ENCODE results near the gene HCFC1R1. TPM values are rescaled to one million over a fixed set of nuclear protein-coding genes. Genes with fewer than 3 reads are reported as not detected.
A peak's percentile ranks its signal among the peaks of the same experiment; 100 is the strongest.

HCFC1R1 gene
- polyA plus RNA-seq, 1 experiment, result 33.7 TPM

DNA sequence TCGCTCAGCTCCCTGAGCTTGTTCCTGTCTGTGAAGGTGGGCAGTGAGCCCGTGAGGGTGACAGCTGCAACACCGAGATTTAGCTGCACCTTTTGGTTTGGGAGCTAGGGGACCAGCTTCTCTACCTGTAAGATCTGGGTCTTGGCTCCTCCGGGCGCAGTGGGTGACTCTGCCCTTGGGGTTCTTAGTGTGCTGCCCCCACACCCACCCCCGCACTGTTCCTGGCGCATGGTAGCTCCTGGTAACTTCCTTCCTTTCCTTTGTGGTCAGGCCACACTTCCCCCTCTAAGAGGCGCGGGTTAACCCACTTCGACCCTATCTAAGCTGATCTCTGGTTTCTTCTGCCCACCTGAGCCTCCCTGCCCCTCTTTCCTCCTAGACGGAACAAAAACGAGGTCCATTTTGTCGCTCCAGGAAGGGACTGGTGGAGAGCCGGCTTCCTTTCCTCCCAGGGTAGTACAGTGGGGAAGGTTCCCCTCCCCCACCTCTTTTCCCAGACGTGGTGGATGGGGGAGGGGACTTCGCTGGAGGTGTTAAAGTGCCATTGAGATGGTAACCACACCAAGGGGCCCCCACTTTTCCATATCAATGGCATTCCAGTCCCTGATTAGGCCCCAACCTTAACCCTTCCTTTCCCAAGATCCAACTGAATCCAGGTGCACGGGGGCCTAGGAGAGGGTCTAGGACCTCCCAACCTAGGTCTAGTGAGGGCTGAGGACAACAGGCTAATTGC is 15.6 kb downstream of the HCFC1R1 start:
- H3K36me3 ChIP-seq (ENCODE audit: control insufficient read depth, insufficient read depth, low read length), result no peaks in the 10 kb centered on the region
- CTCF ChIA-PET, result interaction anchor here (0.8 to 2.5 kb wide), 4 partner anchors 12 to 46 kb away, joined by 3 to 11 read pairs (median 3); partner anchors contain the start of gene TNFRSF12A
- H3K27me3 ChIP-seq (ENCODE audit: control insufficient read depth, insufficient read depth, low read length), result peaks cover 5% of the 10 kb centered on the region
- POLR2A ChIA-PET, result interaction anchor here (0.7 kb wide), 1 partner anchor 13 kb away, joined by 3 read pairs; no protein-coding TSS in a partner anchor
- H3K4me3 ChIP-seq (ENCODE audit: low read depth, low read length), result no peak overlapping the region
- TF ChIP-seq, protein P1, sequence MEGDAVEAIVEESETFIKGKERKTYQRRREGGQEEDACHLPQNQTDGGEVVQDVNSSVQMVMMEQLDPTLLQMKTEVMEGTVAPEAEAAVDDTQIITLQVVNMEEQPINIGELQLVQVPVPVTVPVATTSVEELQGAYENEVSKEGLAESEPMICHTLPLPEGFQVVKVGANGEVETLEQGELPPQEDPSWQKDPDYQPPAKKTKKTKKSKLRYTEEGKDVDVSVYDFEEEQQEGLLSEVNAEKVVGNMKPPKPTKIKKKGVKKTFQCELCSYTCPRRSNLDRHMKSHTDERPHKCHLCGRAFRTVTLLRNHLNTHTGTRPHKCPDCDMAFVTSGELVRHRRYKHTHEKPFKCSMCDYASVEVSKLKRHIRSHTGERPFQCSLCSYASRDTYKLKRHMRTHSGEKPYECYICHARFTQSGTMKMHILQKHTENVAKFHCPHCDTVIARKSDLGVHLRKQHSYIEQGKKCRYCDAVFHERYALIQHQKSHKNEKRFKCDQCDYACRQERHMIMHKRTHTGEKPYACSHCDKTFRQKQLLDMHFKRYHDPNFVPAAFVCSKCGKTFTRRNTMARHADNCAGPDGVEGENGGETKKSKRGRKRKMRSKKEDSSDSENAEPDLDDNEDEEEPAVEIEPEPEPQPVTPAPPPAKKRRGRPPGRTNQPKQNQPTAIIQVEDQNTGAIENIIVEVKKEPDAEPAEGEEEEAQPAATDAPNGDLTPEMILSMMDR (IDR thresholded peaks at IDR 0.05; ENCODE audit: insufficient read depth, low read depth, low read length), result no peak
- no peak for DNase-seq (ENCODE audit: low read depth)

- H3K27me3 ChIP-seq (ENCODE audit: control insufficient read depth, insufficient read depth, low read length), result peaks cover 3% of the 10 kb centered on the region
- CTCF ChIA-PET, result interaction anchor here (0.8 to 2.5 kb wide), 4 partner anchors 13 to 45 kb away, joined by 3 to 11 read pairs (median 3); partner anchors contain the start of gene TNFRSF12A
- POLR2A ChIA-PET, result interaction anchor here (0.7 kb wide), 1 partner anchor 14 kb away, joined by 3 read pairs; no protein-coding TSS in a partner anchor
- TF ChIP-seq, protein P1 (IDR thresholded peaks at IDR 0.05; ENCODE audit: insufficient read depth, low read depth, low read length), result no peak
- no peak overlapping the region for H3K4me3 ChIP-seq (ENCODE audit: low read depth, low read length)
- no peak for DNase-seq (ENCODE audit: low read depth)
- H3K36me3 ChIP-seq (ENCODE audit: control insufficient read depth, insufficient read depth, low read length), result no peaks in the 10 kb centered on the region
These were observed 16.4 kb downstream of the HCFC1R1 start for GRCh38 chr16:3007059-3007956.

DNA sequence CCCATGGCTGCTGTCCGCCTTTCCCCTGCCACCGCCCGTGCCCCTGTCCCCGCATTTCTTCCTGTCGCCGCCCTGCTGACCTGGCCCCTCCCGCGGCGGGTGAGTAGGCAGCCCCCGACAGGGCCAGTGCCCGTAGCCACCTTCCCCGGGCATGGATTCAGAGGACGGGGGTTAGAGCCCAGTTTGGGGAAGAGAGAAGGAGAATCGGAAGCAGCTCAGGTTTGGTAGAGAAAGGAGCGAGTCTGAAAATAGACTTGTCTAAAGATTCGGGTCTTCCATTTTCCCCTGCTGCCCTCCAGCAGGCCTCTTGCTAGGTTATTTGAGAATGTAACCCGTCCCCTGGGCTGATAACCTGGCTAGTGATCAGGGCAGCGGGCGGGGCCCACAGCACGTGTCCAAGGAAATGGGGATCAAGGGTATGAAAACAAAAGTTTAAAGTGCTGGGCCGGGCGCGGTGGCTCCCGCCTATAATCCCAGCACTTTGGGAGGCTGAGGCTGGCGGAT is 18.9 kb downstream of the HCFC1R1 start:
- POLR2A ChIA-PET, result no interaction called here
- Histone ChIP-seq H3K4me3 (ENCODE audit: low read depth, low read length) (0 out of 2 replicates have a peak overlapping the region, but pooled peaks have one; percentile 11), H3K27me3 (ENCODE audit: control insufficient read depth, insufficient read depth, low read length) (no peaks in the 10 kb centered on the region; the same call in 1 of the 2 replicates), H3K36me3 (ENCODE audit: control insufficient read depth, insufficient read depth, low read length) (no peaks in the 10 kb centered on the region)
- TF ChIP-seq, protein P1 (IDR thresholded peaks at IDR 0.05; ENCODE audit: insufficient read depth, low read depth, low read length), result no peak
- DNase-seq (ENCODE audit: low read depth), result no peak
- CTCF ChIA-PET, result interaction anchor here (1.5 to 3.3 kb wide), 2 partner anchors 18 to 25 kb away, joined by 22 to 66 read pairs; partner anchors contain the start of genes HCFC1R1 and THOC6

DNA sequence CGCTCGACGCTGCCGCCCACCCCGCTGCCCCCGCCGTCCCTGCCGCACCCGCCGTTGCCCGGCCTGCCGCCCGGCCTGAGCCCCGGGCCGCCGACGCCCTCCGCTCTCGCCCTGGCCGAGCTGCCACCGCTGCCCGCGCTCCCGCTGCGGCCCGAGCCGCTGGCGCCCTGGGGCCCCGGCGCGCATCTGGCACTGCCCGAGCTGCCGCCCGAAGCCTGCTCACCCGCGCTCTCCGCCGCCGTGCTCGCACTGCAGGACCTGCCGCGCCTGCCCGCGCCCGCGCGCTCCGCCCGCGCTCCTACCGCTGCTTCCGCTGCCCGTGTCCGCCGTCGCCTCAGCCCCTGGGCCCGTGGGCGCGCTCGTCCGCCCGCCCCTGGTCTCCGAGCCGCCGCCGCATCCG is 19.4 kb downstream of the HCFC1R1 start:
- ChIA-PET CTCF (interaction anchor here (0.6 to 3.6 kb wide), 17 partner anchors 10 to 1011 kb away, joined by 3 to 66 read pairs (median 4); partner anchors contain the start of genes HCFC1R1, THOC6 and TNFRSF12A), POLR2A (no interaction called here)
- DNase-seq (ENCODE audit: low read depth), result no peak
- Histone ChIP-seq H3K4me3 (ENCODE audit: low read depth, low read length) (peak overlapping the region; percentile 5; the same call in 1 of the 2 replicates), H3K27me3 (ENCODE audit: control insufficient read depth, insufficient read depth, low read length) (no peaks in the 10 kb centered on the region; the same call in 1 of the 2 replicates), H3K36me3 (ENCODE audit: control insufficient read depth, insufficient read depth, low read length) (no peaks in the 10 kb centered on the region)
- TF ChIP-seq, protein P1 (IDR thresholded peaks at IDR 0.05; ENCODE audit: insufficient read depth, low read depth, low read length), result no peak
